ENCODE measurements around the gene ZNF549.
"Not testable (repeated sequence)": the region's sequence is repeated elsewhere in the genome, so short reads cannot be mapped to it uniquely, and the experiment has no call there.

ZNF549 gene

GRCh38 chr19:57527136-57527881, at the start of gene ZNF549:
ZNF549 (plus strand) TSS chr19:57527356; CDS start chr19:57527574, 218 bp downstream.
- peak; percentile 95 for DNase-seq

GRCh38 chr19:57487477-57488298, 39.5 kb upstream of the ZNF549 start, which contains the start of gene ZNF419:
ZNF419 (plus strand) TSS chr19:57487750; CDS start chr19:57487951, 201 bp downstream.
- DNase-seq, result peak; percentile 98

- not testable (repeated sequence) for DNase-seq
These were observed 38.9 kb upstream of the ZNF549 start for GRCh38 chr19:57488299-57488644.

GRCh38 chr19:57499332-57499679, 27.9 kb upstream of the ZNF549 start:
- not testable (repeated sequence) for DNase-seq

- peak; percentile 98 for DNase-seq
These were observed 27.3 kb upstream of the ZNF549 start, which contains the start of gene ZNF773 for GRCh38 chr19:57499680-57500395. ZNF773 (plus strand) TSS chr19:57499938; CDS start chr19:57500081, 143 bp downstream.

- DNase-seq, result not testable (repeated sequence)
These were observed 26.8 kb upstream of the ZNF549 start for GRCh38 chr19:57500400-57500799.

GRCh38 chr19:57506163-57506562, 21.0 kb upstream of the ZNF549 start:
- DNase-seq, result no peak

GRCh38 chr19:57511484-57511883, 15.7 kb upstream of the ZNF549 start:
- no peak for DNase-seq

- DNase-seq, result no peak
These were observed 14.3 kb upstream of the ZNF549 start for GRCh38 chr19:57512845-57513244.

- no peak for DNase-seq
These were observed 11.9 kb upstream of the ZNF549 start for GRCh38 chr19:57515255-57515654.

GRCh38 chr19:57518021-57518420, 9.1 kb upstream of the ZNF549 start:
- DNase-seq, result not testable (repeated sequence)

GRCh38 chr19:57537953-57538547, 10.9 kb downstream of the ZNF549 start:
- DNase-seq, result no peak

GRCh38 chr19:57546513-57546912, 19.4 kb downstream of the ZNF549 start:
- DNase-seq, result no peak

- DNase-seq, result no peak
These were observed 25.3 kb downstream of the ZNF549 start for GRCh38 chr19:57552432-57552831.

GRCh38 chr19:57557659-57558058, 30.5 kb downstream of the ZNF549 start:
- DNase-seq, result no peak

GRCh38 chr19:57558525-57558924, 31.4 kb downstream of the ZNF549 start:
- DNase-seq, result no peak

GRCh38 chr19:57559008-57559403, 31.9 kb downstream of the ZNF549 start:
- DNase-seq, result no peak

GRCh38 chr19:57559404-57560025, 32.4 kb downstream of the ZNF549 start, which contains the start of gene ZNF550:
ZNF550 (minus strand) TSS chr19:57559863; CDS start chr19:57559682, 181 bp downstream.
- DNase-seq, result peak; percentile 96

- DNase-seq, result no peak
These were observed 32.9 kb downstream of the ZNF549 start for GRCh38 chr19:57560049-57560491.

- DNase-seq, result no peak
These were observed 36.4 kb downstream of the ZNF549 start for GRCh38 chr19:57563547-57563946.

GRCh38 chr19:57566396-57567265, 39.5 kb downstream of the ZNF549 start:
- DNase-seq, result no peak

All from activated effector memory CD4-positive, alpha-beta T cell treated with anti-CD3 and anti-CD28 coated beads, Interleukin-2, amount 50 U/mL, for 16 hours (primary cell).